ENCODE measurements around the gene CLEC4F. TPM values are rescaled to one million over a fixed set of nuclear protein-coding genes. Genes with fewer than 3 reads are reported as not detected.

The CLEC4F gene
- total and polyA plus RNA-seq, 7 donors, result 0.04 to 0.64 (median 0.39) TPM; not detected in 1

DNA sequence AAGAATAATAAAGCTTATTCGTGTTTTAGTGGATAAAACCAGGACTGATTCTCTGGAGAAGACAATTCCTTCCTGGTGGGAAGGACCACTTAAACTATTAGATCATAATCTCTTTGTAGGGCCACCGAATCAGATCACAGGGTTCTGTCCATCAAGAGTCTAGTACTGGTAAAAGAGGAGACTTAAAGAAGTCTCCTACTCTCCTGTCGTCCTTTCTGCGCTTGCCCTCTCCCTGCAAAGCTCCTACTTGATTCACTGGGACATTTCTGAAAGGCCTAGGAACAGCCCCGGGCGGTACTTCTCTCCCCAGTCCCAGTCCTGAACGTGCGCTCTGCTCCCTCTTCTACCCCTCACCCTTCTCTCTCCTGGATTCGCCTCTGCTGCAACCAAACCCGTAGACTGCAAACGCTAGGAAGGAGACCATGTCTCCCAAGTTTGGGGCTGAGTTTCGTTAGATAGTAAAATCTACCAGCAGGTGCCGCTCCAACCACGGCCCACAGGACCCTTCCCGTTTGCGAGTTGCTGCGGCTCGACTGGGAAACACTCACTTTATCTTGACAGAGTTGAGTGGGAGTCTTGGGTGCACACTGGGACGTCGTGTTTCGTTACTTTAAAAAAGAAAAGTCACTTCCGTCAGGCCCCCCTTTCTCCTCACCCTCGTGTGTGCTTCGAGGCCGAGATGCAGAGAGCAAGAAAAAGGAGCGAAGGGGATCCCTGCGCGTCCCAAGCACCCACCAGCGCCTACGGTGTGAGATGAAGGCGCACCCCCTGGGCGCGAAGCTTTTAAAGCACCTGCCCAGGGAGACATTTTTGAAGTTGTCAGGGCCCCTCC is 30.9 kb downstream of the CLEC4F start:
- H3K36me3 ChIP-seq (ENCODE audit: insufficient read depth in 1 of 2, low read depth in 1 of 2), result no peaks in the 10 kb centered on the region
- TF ChIP-seq, protein P1, sequence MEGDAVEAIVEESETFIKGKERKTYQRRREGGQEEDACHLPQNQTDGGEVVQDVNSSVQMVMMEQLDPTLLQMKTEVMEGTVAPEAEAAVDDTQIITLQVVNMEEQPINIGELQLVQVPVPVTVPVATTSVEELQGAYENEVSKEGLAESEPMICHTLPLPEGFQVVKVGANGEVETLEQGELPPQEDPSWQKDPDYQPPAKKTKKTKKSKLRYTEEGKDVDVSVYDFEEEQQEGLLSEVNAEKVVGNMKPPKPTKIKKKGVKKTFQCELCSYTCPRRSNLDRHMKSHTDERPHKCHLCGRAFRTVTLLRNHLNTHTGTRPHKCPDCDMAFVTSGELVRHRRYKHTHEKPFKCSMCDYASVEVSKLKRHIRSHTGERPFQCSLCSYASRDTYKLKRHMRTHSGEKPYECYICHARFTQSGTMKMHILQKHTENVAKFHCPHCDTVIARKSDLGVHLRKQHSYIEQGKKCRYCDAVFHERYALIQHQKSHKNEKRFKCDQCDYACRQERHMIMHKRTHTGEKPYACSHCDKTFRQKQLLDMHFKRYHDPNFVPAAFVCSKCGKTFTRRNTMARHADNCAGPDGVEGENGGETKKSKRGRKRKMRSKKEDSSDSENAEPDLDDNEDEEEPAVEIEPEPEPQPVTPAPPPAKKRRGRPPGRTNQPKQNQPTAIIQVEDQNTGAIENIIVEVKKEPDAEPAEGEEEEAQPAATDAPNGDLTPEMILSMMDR (IDR thresholded peaks at IDR 0.05), result peak; percentile 60
- DNase-seq, result peak; percentile 31 to 64
- no peaks in the 10 kb centered on the region for H3K9me3 ChIP-seq
- H3K4me1 ChIP-seq, result peaks cover 3% of the 10 kb centered on the region
- peak overlapping the region; percentile 53 for H3K4me3 ChIP-seq
- no peak overlapping the region for H3K27ac ChIP-seq
- ATAC-seq, result peak; percentile 59 to 84 (median 66)
- intact Hi-C loops (cut with DNase I), result loop anchor here in 1 of 2 donors (2.0 to 5.0 kb wide), 2 partner anchors 81 to 158 kb away; no protein-coding TSS in a partner anchor
- peaks cover 2 to 64% (median 9%) of the 10 kb centered on the region in 3 donors for H3K27me3 ChIP-seq (ENCODE audit: insufficient read depth in 3 of 3, low read length in 2 of 3)
- WGBS, 3 donors, result 5 to 8% (median 6%) methylated on average over 33 of the region's 33 CpGs

DNA sequence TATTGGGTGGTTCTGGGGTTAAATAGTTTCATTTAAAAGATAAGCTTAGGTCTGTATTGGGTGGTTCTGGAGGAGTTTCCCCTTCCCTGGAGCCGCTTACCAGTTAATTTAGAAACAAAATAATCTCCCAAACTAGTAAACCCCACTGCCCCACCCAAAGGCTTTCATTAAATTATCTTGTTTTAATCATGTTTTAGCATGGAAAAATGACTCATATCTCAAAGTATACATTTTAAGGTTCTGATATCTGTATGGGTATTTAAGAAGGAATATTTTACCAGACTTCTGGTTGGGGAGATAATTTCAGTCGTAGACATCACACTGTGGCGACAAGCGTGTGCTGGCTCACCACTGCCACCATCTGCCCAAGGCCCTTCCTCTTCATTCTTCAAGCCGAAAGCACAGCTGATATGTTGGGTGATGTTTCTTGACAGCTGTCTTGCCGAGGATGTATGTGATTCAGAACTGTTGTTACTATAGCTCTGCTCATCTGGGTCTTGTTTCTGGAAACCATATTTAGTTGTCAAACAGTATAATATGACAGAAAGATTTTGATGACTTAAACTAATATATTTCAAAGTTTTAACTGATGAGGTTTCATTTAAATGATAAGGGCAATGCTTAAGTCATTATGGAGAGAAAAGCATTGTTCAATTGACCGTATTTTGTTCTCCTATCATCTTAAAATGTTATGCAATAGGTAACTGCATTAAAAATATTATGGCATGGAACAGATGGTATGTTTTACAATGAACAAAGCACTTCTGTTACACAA is 35.1 kb downstream of the CLEC4F start:
- ATAC-seq, result peak in 1 of 4 donors; percentile 44
- H3K36me3 ChIP-seq (ENCODE audit: insufficient read depth in 1 of 2, low read depth in 1 of 2), result no peaks in the 10 kb centered on the region
- H3K27ac ChIP-seq, result no peak overlapping the region
- TF ChIP-seq, protein P1 (IDR thresholded peaks at IDR 0.05), result peak; percentile 22
- no peak overlapping the region for H3K4me3 ChIP-seq
- WGBS, 3 donors, result 25 to 29% (median 25%) methylated on average over 7 of the region's 7 CpGs
- H3K27me3 ChIP-seq (ENCODE audit: insufficient read depth in 3 of 3, low read length in 2 of 3), result peaks cover 0 to 47% (median 3%) of the 10 kb centered on the region in 3 donors
- intact Hi-C loops (cut with DNase I), result no loop called here
- H3K4me1 ChIP-seq, result peaks cover 3% of the 10 kb centered on the region
- no peaks in the 10 kb centered on the region for H3K9me3 ChIP-seq
- no peak for DNase-seq

DNA sequence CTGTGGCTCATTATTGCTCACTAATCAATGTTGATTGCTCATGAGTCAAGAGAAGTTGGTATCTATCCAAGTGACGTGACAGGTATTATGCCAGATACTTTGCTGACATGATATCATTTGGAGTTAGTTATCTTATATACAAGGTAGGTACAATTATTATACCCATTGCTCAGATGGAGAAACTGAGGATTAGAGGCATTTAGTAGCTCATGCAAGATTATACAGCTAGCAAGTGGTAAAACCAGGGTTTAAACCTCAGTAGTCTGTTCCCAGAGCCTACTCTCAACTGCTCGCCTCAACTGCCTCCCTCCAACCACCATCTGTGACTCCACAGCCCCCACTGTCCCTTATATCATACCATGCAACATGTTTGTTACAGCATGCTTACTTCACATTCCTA is 36.1 kb downstream of the CLEC4F start:
- DNase-seq, result no peak
- Histone ChIP-seq H3K4me1 (no peaks in the 10 kb centered on the region), H3K27ac (no peak overlapping the region), H3K9me3 (no peaks in the 10 kb centered on the region), H3K27me3 (ENCODE audit: insufficient read depth in 3 of 3, low read length in 2 of 3) (peaks cover under 1 to 38% (median 2%) of the 10 kb centered on the region in 3 donors), H3K36me3 (ENCODE audit: insufficient read depth in 1 of 2, low read depth in 1 of 2) (no peaks in the 10 kb centered on the region), H3K4me3 (no peak overlapping the region)
- ATAC-seq, result no peak
- intact Hi-C loops (cut with DNase I), result no loop called here
- 93 to 100% (median 100%) methylated on average over 2 of the region's 2 CpGs for WGBS, 3 donors
- TF ChIP-seq, protein P1 (IDR thresholded peaks at IDR 0.05), result no peak

DNA sequence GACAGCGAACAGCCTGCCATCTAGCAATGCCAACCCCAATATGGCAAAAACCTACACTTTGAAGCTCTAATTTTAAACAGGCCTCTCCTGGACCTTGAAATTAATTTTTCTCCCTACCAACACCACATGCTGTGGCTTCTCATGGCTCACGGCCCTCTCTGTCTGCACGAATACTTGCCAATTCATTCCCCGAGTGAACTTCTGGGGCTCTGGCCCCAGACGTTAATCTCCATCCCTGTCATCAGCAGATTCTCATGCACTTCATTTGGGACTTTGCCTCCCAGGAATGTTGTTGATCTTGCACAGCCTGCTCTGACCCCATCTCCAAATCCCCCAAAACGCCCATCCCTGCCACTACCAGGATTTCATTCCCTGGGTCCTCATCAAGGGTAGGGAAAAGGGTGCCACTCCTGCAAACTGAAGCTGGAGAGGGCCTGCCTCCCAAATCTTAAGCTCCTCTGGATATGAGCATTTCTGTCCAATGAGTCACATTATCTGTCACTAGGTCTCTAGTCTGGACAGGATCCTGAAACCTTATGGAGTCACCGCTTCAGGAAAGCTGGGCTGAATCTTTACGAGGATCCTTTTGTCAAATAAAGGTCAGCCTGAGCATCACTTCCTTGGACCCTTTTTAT is 40.4 kb downstream of the CLEC4F start:
- Histone ChIP-seq H3K4me1 (no peaks in the 10 kb centered on the region), H3K4me3 (no peak overlapping the region), H3K9me3 (no peaks in the 10 kb centered on the region), H3K27ac (no peak overlapping the region), H3K36me3 (ENCODE audit: insufficient read depth in 1 of 2, low read depth in 1 of 2) (no peaks in the 10 kb centered on the region), H3K27me3 (ENCODE audit: insufficient read depth in 3 of 3, low read length in 2 of 3) (peaks cover 0 to 14% (median 11%) of the 10 kb centered on the region in 3 donors)
- TF ChIP-seq, protein P1 (IDR thresholded peaks at IDR 0.05), result no peak
- intact Hi-C loops (cut with DNase I), result no loop called here
- 46 to 52% (median 48%) methylated on average over 8 of the region's 8 CpGs for whole genome bisulfite sequencing, 3 donors
- DNase-seq, result no peak
- no peak for ATAC-seq

Measured in psoas muscle (tissue), 8 donors.